ENCODE measurements around the gene CPSF4L.
"Not testable (repeated sequence)": the region's sequence is repeated elsewhere in the genome, so short reads cannot be mapped to it uniquely, and the experiment has no call there.

Gene CPSF4L

GRCh38 chr17:73266796-73267195, 5.1 kb upstream of the CPSF4L start:
- DNase-seq: no peak

GRCh38 chr17:73265646-73266640, 4.3 kb upstream of the CPSF4L start:
- DNase-seq: no peak

DNA sequence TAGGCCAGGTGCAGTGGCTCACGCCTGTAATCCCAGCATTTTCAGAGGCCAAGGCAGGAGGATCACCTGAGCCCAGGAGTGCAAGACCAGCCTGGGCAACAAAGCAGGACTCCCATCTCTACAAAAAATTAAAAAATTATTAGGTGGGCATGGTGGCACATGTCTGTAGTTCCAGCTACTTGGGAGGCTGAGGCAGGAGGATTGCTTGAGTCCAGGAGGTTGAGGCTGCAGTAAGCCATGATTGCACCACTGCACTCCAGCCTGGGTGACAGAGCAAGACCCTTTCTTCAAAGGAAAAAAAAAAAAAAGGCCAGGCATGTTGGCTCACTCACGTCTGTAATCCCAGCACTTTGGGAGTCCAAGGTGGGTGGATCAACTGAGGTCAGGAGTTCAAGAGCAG, 2.8 kb upstream of the CPSF4L start:
- DNase-seq: not testable (repeated sequence)

- no peak for DNase-seq
Observed at GRCh38 chr17:73262676-73263642, 1.3 kb upstream of the CPSF4L start.

- no peak for DNase-seq
Observed at GRCh38 chr17:73261952-73262675, 434 bp upstream of the CPSF4L start.

DNA sequence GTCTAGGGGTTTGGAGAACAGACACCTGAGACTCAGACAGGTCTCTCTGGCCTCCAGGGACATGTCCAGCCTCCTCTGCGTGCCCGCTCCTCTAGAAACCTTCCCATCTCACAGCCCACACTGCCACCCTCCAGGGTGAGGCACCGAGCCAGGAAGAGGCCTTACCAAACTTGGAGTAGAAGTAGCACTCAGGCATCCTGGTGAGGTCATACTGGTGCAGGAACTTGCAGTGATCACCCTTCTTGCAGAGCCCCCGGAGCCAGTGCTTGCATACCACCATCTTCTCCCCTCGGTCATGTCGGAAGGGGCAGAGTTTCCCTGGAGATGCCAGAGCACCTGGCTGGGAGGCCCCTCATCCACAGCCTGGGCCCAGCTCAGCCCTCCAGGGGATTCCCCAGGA, 4.2 kb downstream of the CPSF4L start:
- no peak for DNase-seq

DNA sequence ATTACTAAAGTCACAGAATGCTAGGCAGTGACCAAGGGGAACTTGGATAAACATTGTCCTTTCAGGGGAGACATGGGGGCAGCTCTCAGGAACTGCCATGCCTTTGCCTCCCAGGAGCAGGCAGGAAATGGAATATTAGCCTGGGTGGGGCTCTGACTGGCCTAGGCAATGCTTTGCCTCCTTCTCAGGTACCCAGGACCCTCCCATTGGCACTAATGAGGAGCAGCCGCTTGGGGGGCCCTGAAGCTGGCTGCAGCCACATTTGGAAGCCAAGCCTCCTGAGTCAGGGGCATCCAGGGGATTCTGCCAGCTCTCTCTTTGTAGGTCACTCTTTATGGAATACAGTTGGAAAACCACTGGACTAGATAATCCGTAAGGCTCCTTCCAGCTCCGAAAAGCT, 5.5 kb downstream of the CPSF4L start:
- DNase-seq: no peak

- DNase-seq: peak; percentile 39 to 53
Observed at GRCh38 chr17:73255671-73256181, 6.0 kb downstream of the CPSF4L start.

DNA sequence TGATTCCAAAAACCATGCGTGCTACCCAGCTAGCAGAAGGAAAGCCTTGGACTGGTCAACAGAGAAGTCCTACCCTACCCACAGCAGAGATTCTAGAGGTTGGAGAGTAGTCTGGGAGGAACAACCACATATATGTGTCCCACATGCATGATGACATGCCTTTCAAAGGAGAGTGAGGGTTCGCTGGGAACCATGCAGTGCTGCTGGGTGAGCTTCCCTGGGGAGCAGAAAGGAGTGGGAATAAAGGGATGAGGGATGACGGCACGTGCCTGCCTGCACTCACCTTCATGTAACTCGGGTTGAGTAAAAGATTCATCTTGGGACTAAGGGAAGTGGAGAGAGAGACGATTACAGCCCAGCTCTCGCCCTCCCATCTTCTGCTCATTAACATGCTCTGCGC, 9.8 kb downstream of the CPSF4L start:
- DNase-seq: no peak

DNA sequence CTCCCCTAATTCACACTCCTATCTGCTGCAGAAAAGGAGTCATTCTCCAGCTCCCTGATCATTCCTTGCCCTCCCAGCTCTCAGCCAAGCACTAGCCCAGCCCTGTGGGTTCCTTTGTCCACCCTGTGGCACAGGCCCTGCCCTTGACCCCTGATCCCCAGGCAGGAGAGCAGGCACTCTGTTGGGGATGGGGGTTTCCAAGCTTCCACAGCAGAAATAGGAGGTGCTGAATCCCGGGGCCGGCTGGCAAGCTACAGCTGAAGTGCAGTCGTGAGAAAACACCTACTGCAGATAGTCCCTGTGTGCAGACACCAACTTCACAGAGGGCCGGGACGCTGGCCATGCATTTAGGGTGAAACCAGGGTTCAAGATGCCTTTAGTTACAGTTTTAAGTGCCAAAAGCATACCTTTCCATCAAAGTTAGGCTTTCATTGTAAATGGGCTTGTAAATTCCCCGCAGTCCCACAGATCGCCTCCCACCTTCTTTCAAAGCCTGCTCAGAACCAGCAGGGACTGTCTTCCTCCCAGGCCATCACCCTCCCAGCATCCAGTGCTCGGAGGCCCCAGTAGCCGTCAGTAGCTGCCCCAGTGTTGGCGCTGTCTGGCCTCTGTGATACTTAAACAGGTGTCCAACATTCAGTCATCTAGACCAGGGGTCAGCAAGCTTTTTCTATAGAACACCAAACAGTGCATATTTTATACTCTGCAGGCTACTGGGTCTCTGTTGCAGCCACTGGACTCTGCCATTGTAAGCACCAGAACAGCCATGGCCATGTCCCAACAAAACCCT, 10.6 kb downstream of the CPSF4L start:
- no peak for DNase-seq

DNA sequence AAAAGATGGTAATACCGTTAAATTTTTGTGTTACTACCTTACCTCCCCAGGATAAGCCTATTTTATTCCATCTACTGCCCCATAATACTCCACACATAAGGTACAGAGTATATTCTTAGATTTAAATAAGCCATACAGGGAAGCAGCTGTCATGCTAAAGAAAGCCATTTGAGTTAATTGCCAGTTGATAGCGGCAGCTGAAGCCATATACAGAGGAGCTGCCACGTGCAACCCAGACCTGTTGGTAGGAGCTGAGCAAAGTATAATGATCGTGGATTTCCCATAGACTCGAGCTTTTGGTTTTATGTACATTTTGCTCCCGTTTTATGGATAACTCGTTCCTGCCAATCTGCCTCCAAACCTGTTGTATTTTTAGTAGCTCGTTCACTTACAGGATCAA, 12.0 kb downstream of the CPSF4L start:
- DNase-seq: no peak

GRCh38 chr17:73248532-73248931, 13.1 kb downstream of the CPSF4L start:
- DNase-seq: no peak

GRCh38 chr17:73247726-73248125, 14.0 kb downstream of the CPSF4L start:
- no peak for DNase-seq

- no peak for DNase-seq
Observed at GRCh38 chr17:73240561-73240960, 21.1 kb downstream of the CPSF4L start.

- no peak for DNase-seq
Observed at GRCh38 chr17:73237714-73238113, 24.0 kb downstream of the CPSF4L start.

GRCh38 chr17:73234736-73235135, 26.9 kb downstream of the CPSF4L start:
- DNase-seq: no peak

GRCh38 chr17:73232587-73233373, 28.9 kb downstream of the CPSF4L start:
- peak; percentile 15 to 29 for DNase-seq

DNA sequence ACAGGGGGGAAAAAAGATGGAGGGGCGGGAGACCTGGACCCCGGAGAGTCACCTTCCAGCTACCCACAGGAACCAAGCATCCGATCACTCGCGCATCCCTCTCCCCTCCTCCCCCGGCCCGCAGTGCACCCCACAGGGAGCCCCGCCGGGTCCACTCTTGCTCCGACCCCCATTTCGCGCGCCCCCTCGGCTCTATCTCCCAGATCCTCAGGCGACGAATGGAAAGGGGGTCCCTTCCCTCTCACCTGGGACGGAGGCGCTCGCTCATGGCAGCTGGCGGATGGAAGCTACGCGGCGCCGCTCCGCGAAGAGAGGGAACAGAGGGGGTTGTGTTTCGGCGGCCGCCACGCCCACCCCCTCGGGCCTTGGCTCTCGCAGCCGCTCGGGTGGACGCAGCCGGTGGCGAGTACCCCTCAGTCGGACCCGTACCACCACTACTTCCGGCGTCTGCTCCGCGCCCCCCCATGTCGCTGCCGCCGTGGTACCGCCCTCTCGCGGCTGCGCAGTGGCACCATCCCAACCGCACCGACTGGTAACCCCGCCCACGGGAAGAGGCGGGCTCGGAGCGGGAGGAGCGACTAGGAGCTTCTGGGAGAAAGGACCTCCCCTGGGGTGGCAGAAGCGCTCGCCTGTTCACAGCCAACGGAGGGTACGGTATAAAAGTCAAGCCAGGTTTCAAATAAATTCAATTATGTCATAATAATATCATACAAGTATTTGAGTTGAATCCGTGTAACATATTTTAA, 29.7 kb downstream of the CPSF4L start:
- DNase-seq: peak; percentile 97

GRCh38 chr17:73231395-73231794, 30.3 kb downstream of the CPSF4L start:
- DNase-seq: no peak

GRCh38 chr17:73230088-73230487, 31.6 kb downstream of the CPSF4L start:
- no peak for DNase-seq

All from activated CD4-positive, alpha-beta T cell treated with anti-CD3 and anti-CD28 coated beads for 4 hours (primary cell).